HepG2 (cell line): ENCODE data around the gene FBXO28. TPM values are rescaled to one million over a fixed set of nuclear protein-coding genes. Genes with fewer than 3 reads are reported as not detected.
A peak's percentile ranks its signal among the peaks of the same experiment; 100 is the strongest.

Experiments
- AHR ChIP-seq: IDR thresholded peaks from 2 replicates; pipeline ENCODE4 v1.6.1; 2018; ENCODE audit warnings: missing genetic modification reagents, missing compliant biosample characterization
- ARID2 ChIP-seq: sonication (generic); formaldehyde crosslinking; IDR thresholded peaks from 2 replicates; pipeline ENCODE4 v1.8.1; 2022; ENCODE audit warnings: mild to moderate bottlenecking, missing genetic modification reagents, borderline replicate concordance
- CEBPG ChIP-seq: IDR thresholded peaks from 2 replicates; pipeline ENCODE4 v1.6.1; 2016
- DPF2 ChIP-seq: sonication (generic); formaldehyde crosslinking; IDR thresholded peaks from 2 replicates; pipeline ENCODE4 v1.4.0; 2020; ENCODE audit warnings: mild to moderate bottlenecking, low read depth, missing genetic modification reagents, borderline replicate concordance
- ELF4 ChIP-seq: sonication (generic); formaldehyde crosslinking; IDR thresholded peaks from 2 replicates; pipeline ENCODE4 v1.5.0; 2020; ENCODE audit warnings: missing genetic modification reagents, mild to moderate bottlenecking, moderate library complexity, borderline replicate concordance
- ETV6 ChIP-seq: sonication (generic); formaldehyde crosslinking; conservative IDR thresholded peaks from 2 replicates; pipeline ENCODE4 v1.4.0; 2020; ENCODE audit warnings: missing genetic modification reagents
- FIP1L1 ChIP-seq: fragments of 200-400 bp; formaldehyde crosslinking; IDR thresholded peaks from 2 replicates; pipeline ENCODE4 v1.6.1; 2018; ENCODE audit warnings: low read depth, mild to moderate bottlenecking, low read length, moderate library complexity, borderline replicate concordance; ENCODE audit not compliant: insufficient read depth
- HMG20B ChIP-seq: conservative IDR thresholded peaks from 2 replicates; pipeline ENCODE4 v1.6.1; 2016; ENCODE audit warnings: missing genetic modification reagents, missing compliant biosample characterization
- LBX2 ChIP-seq: sonication (generic); formaldehyde crosslinking; IDR thresholded peaks from 2 replicates; pipeline ENCODE4 v1.5.0; 2020; ENCODE audit warnings: missing genetic modification reagents, mild to moderate bottlenecking, borderline replicate concordance
- MAFG ChIP-seq: sonication (generic); formaldehyde crosslinking; IDR thresholded peaks from 2 replicates; pipeline ENCODE4 v1.5.1; 2020; ENCODE audit warnings: mild to moderate bottlenecking, missing genetic modification reagents
- MED1 ChIP-seq: sonication (generic); formaldehyde crosslinking; IDR thresholded peaks from 2 replicates; pipeline ENCODE4 v1.4.0; 2020; ENCODE audit warnings: missing genetic modification reagents
- NFKBIZ ChIP-seq: IDR thresholded peaks from 2 replicates; pipeline ENCODE4 v1.6.1; 2018; ENCODE audit warnings: missing genetic modification reagents, missing compliant biosample characterization
- RFXAP ChIP-seq: sonication (generic); formaldehyde crosslinking; IDR thresholded peaks from 2 replicates; pipeline ENCODE4 v1.4.0; 2020; ENCODE audit warnings: missing genetic modification reagents, borderline replicate concordance
- SRSF4 ChIP-seq: fragments of 200-400 bp; formaldehyde crosslinking; IDR thresholded peaks from one replicate; pipeline ENCODE4 v1.6.1; 2018; ENCODE audit warnings: mild to moderate bottlenecking, low read depth, low read length, moderate library complexity; ENCODE audit not compliant: poor library complexity, severe bottlenecking
- THAP8 ChIP-seq: sonication (generic); formaldehyde crosslinking; IDR thresholded peaks from 2 replicates; pipeline ENCODE4 v1.5.1; 2020; ENCODE audit warnings: missing genetic modification reagents, mild to moderate bottlenecking, borderline replicate concordance
- UBTF ChIP-seq: sonication (generic); formaldehyde crosslinking; IDR thresholded peaks from 2 replicates; pipeline ENCODE4 v1.4.0; 2020; ENCODE audit warnings: mild to moderate bottlenecking, missing genetic modification reagents
- ZBTB14 ChIP-seq: sonication (generic); formaldehyde crosslinking; IDR thresholded peaks from 2 replicates; pipeline ENCODE4 v1.4.0; 2020; ENCODE audit warnings: missing genetic modification reagents
- ZFP36L1 ChIP-seq: sonication (generic); formaldehyde crosslinking; IDR thresholded peaks from 2 replicates; pipeline ENCODE4 v1.8.0; 2022; ENCODE audit warnings: mild to moderate bottlenecking, missing genetic modification reagents, moderate library complexity
- ZMAT3 ChIP-seq: sonication (generic); formaldehyde crosslinking; conservative IDR thresholded peaks from 2 replicates; pipeline ENCODE4 v1.7.0; 2021; ENCODE audit warnings: missing genetic modification reagents
- ZNF234 ChIP-seq: sonication (generic); formaldehyde crosslinking; conservative IDR thresholded peaks from 2 replicates; pipeline ENCODE4 v1.5.1; 2020; ENCODE audit warnings: mild to moderate bottlenecking, missing genetic modification reagents
- ZNF24 ChIP-seq: fragments of 450-650 bp; IDR thresholded peaks from 2 replicates; pipeline ENCODE4 v1.6.1; 2017; ENCODE audit warnings: antibody characterized with exemption, mild to moderate bottlenecking
- ZNF691 ChIP-seq: sonication (generic); formaldehyde crosslinking; IDR thresholded peaks from 2 replicates; pipeline ENCODE4 v1.4.0; 2020; ENCODE audit warnings: missing genetic modification reagents, low read depth, mild to moderate bottlenecking, borderline replicate concordance
- ZNF792 ChIP-seq: IDR thresholded peaks from 2 replicates; pipeline ENCODE4 v1.6.1; 2016
- ZZZ3 ChIP-seq: sonication (generic); formaldehyde crosslinking; IDR thresholded peaks from 2 replicates; pipeline ENCODE4 v1.4.0; 2020; ENCODE audit warnings: missing genetic modification reagents, mild to moderate bottlenecking, borderline replicate concordance
- polyA plus RNA-seq, 8 experiments: library from polyadenylated mRNA; depleted of rRNA in 3 of 8; stranded (reverse) in 7 of 8; unstranded in 1 of 8; fragments of >200 nt; fragmentation: Illumina TruSeq in 4 of 8; extraction: Trizol in 4 of 8; gene quantifications; 2 replicates each; pipeline versions ENCODE4 v1.2.1 to v1.2.3, GENCODE V29; 2011 to 2016; ENCODE audit warnings: low read depth in 4 of 8, missing spikeins in 1 of 8, mixed read lengths in 1 of 8; ENCODE audit not compliant: insufficient read depth in 1 of 8
- total RNA-seq, 5 experiments: library from RNA; depleted of rRNA; stranded (reverse); fragments of >200 nt; fragmentation: Illumina TruSeq; extraction: Trizol; gene quantifications; 2 replicates each; pipeline ENCODE4 v1.2.3, GENCODE V29; 2016; ENCODE audit warnings: low read depth in 1 of 5

Gene FBXO28
- total and polyA plus RNA-seq, 2 of the 13 experiments (the other 11 are each of a cell fraction or from before 2014, with no cell fraction given), result 8.5 to 29.1 TPM

- TF ChIP-seq LBX2 (CRISPR knock-in tag), result 0 out of 2 replicates have a peak, but pooled peaks have one; percentile 43
- TF ChIP-seq MED1 (CRISPR knock-in tag), result 0 out of 2 replicates have a peak, but pooled peaks have one; percentile 36
- peak; percentile 32; the same call in 1 of the 2 replicates for TF ChIP-seq CEBPG (CRISPR knock-in tag)
- no peak for TF ChIP-seq ZNF24
- TF ChIP-seq FIP1L1, result 0 out of 2 replicates have a peak, but pooled peaks have one; percentile 36
- TF ChIP-seq UBTF (CRISPR knock-in tag), result peak; percentile 84
- no peak for TF ChIP-seq ELF4 (CRISPR knock-in tag)
- no peak for TF ChIP-seq ZBTB14
- TF ChIP-seq AHR (CRISPR knock-in tag), result peak; percentile 72; the same call in 1 of the 2 replicates
- TF ChIP-seq ZNF691, result peak; percentile 33
- peak; percentile 72; the same call in 1 of the 2 replicates for TF ChIP-seq ZFP36L1 (CRISPR knock-in tag)
- no peak for TF ChIP-seq ARID2 (CRISPR knock-in tag)
- TF ChIP-seq ZNF792, result no peak
- TF ChIP-seq MAFG (CRISPR knock-in tag), result no peak
- 0 out of 2 replicates have a peak, but pooled peaks have one; percentile 35 for TF ChIP-seq RFXAP
- TF ChIP-seq HMG20B (CRISPR knock-in tag), result no peak
- peak; percentile 95 for TF ChIP-seq ZMAT3 (CRISPR knock-in tag)
- TF ChIP-seq DPF2 (CRISPR knock-in tag), result no peak
- 0 out of 2 replicates have a peak, but pooled peaks have one; percentile 49 for TF ChIP-seq ZZZ3 (CRISPR knock-in tag)
- no peak for TF ChIP-seq NFKBIZ (CRISPR knock-in tag)
- TF ChIP-seq ZNF234 (CRISPR knock-in tag), result no peak
- TF ChIP-seq ETV6, result peak; percentile 39; the same call in 1 of the 2 replicates
- TF ChIP-seq SRSF4, result no peak
- TF ChIP-seq THAP8, result 0 out of 2 replicates have a peak, but pooled peaks have one; percentile 66
These were observed at the start of gene FBXO28 (continued) for GRCh38 chr1:224113918-224114786.
